Subcutaneous abdominal adipose tissue (tissue), 5 donors: ENCODE measurements around the gene PPP2R2D.

ENCODE experiments used
- H3K27ac ChIP-seq: one replicate; pipeline ENCODE4 v1.7.0; 2013; ENCODE audit warnings: low read depth, mild to moderate bottlenecking, inconsistent platforms, low read length, moderate library complexity
- H3K27me3 ChIP-seq, 5 donors: one replicate each; pipeline ENCODE4 v1.7.0; 2013; ENCODE audit warnings: low read length in 5 of 5, inconsistent platforms in 1 of 5; ENCODE audit not compliant: control insufficient read depth in 5 of 5, insufficient read depth in 4 of 5
- H3K36me3 ChIP-seq, 5 donors: one replicate each; pipeline ENCODE4 v1.7.0; 2013; ENCODE audit warnings: low read length in 5 of 5; ENCODE audit not compliant: control insufficient read depth in 5 of 5, insufficient read depth in 5 of 5
- H3K4me1 ChIP-seq, 5 donors: one replicate each; pipeline ENCODE4 v1.7.0; 2013; ENCODE audit warnings: low read length in 5 of 5, mild to moderate bottlenecking in 3 of 5, moderate library complexity in 1 of 5; ENCODE audit not compliant: control insufficient read depth in 5 of 5, insufficient read depth in 5 of 5
- H3K4me3 ChIP-seq, 5 donors: one replicate each; pipeline ENCODE4 v1.7.0; 2013; ENCODE audit warnings: low read length in 5 of 5, low read depth in 1 of 5
- H3K9ac ChIP-seq, 5 donors: one replicate each; pipeline ENCODE4 v1.7.0; 2013; ENCODE audit warnings: low read length in 5 of 5, mild to moderate bottlenecking in 4 of 5, moderate library complexity in 3 of 5
- H3K9me3 ChIP-seq, 5 donors: one replicate each; pipeline ENCODE4 v1.7.0; 2013; ENCODE audit warnings: low read length in 5 of 5; ENCODE audit not compliant: control insufficient read depth in 5 of 5
- donor health status: healthy.
- donor health status: healthy.
- donor health status: healthy.
- donor health status: healthy.
- donor health status: healthy.

Gene PPP2R2D

GRCh38 chr10:131926253-131926652 lies 25.4 kb downstream of the PPP2R2D start:
- Histone ChIP-seq H3K36me3 (peaks cover 0 to 4% (median 0%) of the 10 kb centered on the region in 5 donors), H3K27me3 (no peaks in the 10 kb centered on the region), H3K4me3 (no peak overlapping the region), H3K9me3 (peaks cover 0 to 10% (median 3%) of the 10 kb centered on the region in 5 donors), H3K9ac (no peak overlapping the region), H3K4me1 (peaks cover 4 to 44% (median 27%) of the 10 kb centered on the region in 5 donors), H3K27ac (no peak overlapping the region)

- Histone ChIP-seq H3K27me3 (no peaks in the 10 kb centered on the region), H3K36me3 (peaks cover 0 to 4% (median 0%) of the 10 kb centered on the region in 5 donors), H3K4me3 (no peak overlapping the region), H3K9ac (no peak overlapping the region), H3K9me3 (peaks cover 0 to 10% (median 3%) of the 10 kb centered on the region in 5 donors), H3K27ac (no peak overlapping the region), H3K4me1 (peaks cover 4 to 46% (median 27%) of the 10 kb centered on the region in 5 donors)
These were observed 26.2 kb downstream of the PPP2R2D start for GRCh38 chr10:131926743-131927595.

GRCh38 chr10:131928248-131929095 lies 27.7 kb downstream of the PPP2R2D start:
- Histone ChIP-seq H3K36me3 (peaks cover 0 to 4% (median 0%) of the 10 kb centered on the region in 5 donors), H3K4me3 (no peak overlapping the region), H3K9me3 (peaks cover 0 to 10% (median 3%) of the 10 kb centered on the region in 5 donors), H3K4me1 (peaks cover 4 to 39% (median 31%) of the 10 kb centered on the region in 5 donors), H3K27ac (no peak overlapping the region), H3K9ac (no peak overlapping the region), H3K27me3 (no peaks in the 10 kb centered on the region)

- peaks cover 0 to 10% (median 3%) of the 10 kb centered on the region in 5 donors for H3K9me3 ChIP-seq
- H3K27ac ChIP-seq, result no peak overlapping the region
- H3K4me1 ChIP-seq, result peaks cover 4 to 39% (median 31%) of the 10 kb centered on the region in 5 donors
- no peak overlapping the region for H3K9ac ChIP-seq
- H3K27me3 ChIP-seq, result no peaks in the 10 kb centered on the region
- peaks cover 0 to 4% (median under 1%) of the 10 kb centered on the region in 5 donors for H3K36me3 ChIP-seq
- no peak overlapping the region for H3K4me3 ChIP-seq
These were observed 28.5 kb downstream of the PPP2R2D start for GRCh38 chr10:131929122-131929845.

- Histone ChIP-seq H3K4me3 (no peak overlapping the region), H3K9me3 (peaks cover 0 to 6% (median 3%) of the 10 kb centered on the region in 5 donors), H3K27me3 (no peaks in the 10 kb centered on the region), H3K4me1 (peaks cover 4 to 45% (median 33%) of the 10 kb centered on the region in 5 donors), H3K9ac (no peak overlapping the region), H3K36me3 (peaks cover 0 to 9% (median 7%) of the 10 kb centered on the region in 5 donors), H3K27ac (no peak overlapping the region)
These were observed 29.3 kb downstream of the PPP2R2D start for GRCh38 chr10:131930150-131930549.

GRCh38 chr10:131930586-131931330 lies 29.9 kb downstream of the PPP2R2D start:
- Histone ChIP-seq H3K27me3 (no peaks in the 10 kb centered on the region), H3K27ac (no peak overlapping the region), H3K9ac (no peak overlapping the region), H3K4me1 (peaks cover 4 to 45% (median 33%) of the 10 kb centered on the region in 5 donors), H3K4me3 (no peak overlapping the region), H3K36me3 (peaks cover 0 to 14% (median 8%) of the 10 kb centered on the region in 5 donors), H3K9me3 (peaks cover 0 to under 1% (median 0%) of the 10 kb centered on the region in 5 donors)

GRCh38 chr10:131931981-131932380 lies 31.2 kb downstream of the PPP2R2D start:
- Histone ChIP-seq H3K4me3 (no peak overlapping the region), H3K27me3 (no peaks in the 10 kb centered on the region), H3K9ac (no peak overlapping the region), H3K27ac (no peak overlapping the region), H3K9me3 (no peaks in the 10 kb centered on the region), H3K36me3 (peaks cover 0 to 22% (median 12%) of the 10 kb centered on the region in 5 donors), H3K4me1 (peaks cover 4 to 45% (median 31%) of the 10 kb centered on the region in 5 donors)

GRCh38 chr10:131933016-131933695 lies 32.3 kb downstream of the PPP2R2D start:
- H3K9me3 ChIP-seq, result no peaks in the 10 kb centered on the region
- H3K27me3 ChIP-seq, result no peaks in the 10 kb centered on the region
- no peak overlapping the region for H3K27ac ChIP-seq
- no peak overlapping the region for H3K9ac ChIP-seq
- peaks cover 2 to 37% (median 22%) of the 10 kb centered on the region in 5 donors for H3K4me1 ChIP-seq
- no peak overlapping the region for H3K4me3 ChIP-seq
- H3K36me3 ChIP-seq, result peaks cover 0 to 32% (median 21%) of the 10 kb centered on the region in 5 donors
